ENCODE data around the gene DDIT4. TPM values are rescaled to one million over a fixed set of nuclear protein-coding genes. Genes with fewer than 3 reads are reported as not detected.

Gene DDIT4
- total and polyA plus RNA-seq, 9 of the 15 experiments (the other 6 are each of a cell fraction or from before 2014, with no cell fraction given): 8.2 to 675 (median 159) TPM

DNA sequence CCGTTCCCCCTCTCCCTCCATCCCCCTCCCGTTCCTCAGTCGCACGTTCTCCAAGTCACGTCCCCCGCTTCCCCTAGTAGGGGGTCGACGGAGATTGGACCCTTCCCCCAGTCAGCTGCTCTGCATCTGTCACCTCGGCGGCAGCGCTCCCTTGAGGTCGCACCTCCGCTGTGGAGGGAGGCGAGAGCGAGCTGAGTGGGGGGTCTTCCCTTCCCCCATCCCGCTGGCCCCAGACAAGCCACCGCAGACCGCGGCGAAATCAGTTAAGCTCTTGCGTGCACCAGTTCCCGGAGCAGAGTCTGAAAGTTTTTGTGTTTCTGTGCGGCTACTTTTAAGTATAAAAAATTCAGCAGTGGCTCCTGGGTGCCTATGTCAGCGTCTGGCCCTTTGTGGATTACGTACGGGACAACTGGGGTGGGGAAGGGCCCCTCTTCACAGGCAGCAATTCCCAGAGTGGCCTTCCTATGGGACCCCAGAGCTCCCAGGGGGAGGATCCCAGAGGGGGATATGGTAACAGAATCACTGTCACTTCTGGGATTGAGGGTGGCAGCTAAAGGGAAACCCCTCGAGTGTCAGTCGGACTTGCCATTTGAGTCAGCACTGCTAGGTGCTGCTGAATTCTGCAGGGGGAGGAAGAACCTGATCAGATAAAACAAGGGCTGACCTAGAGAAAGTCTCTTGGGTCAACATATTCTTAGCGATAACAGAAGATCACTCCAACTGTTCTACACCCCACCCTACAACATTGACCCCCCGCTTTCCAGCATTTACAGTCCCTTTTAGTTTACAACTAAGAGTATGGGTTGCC, 12.5 kb upstream of the DDIT4 start (continued):
- no peak for TF ChIP-seq ZNF696 (CRISPR knock-in tag; conservative IDR thresholded peaks at IDR 0.05)
- TF ChIP-seq HDAC2 (IDR thresholded peaks at IDR 0.05): peak; percentile 73
- TF ChIP-seq TBL1XR1 (IDR thresholded peaks at IDR 0.05; ENCODE audit: low read length in 2 of 2): peak in 1 of 2 experiments; percentile 85; a peak in 2 of 4 replicates
- no peak for TF ChIP-seq PHF21A (IDR thresholded peaks at IDR 0.05; ENCODE audit: borderline replicate concordance, low read depth)
- peak; percentile 19; the same call in 1 of the 2 replicates for TF ChIP-seq MAFF (IDR thresholded peaks at IDR 0.05; ENCODE audit: low read length)
- TF ChIP-seq, protein P1, sequence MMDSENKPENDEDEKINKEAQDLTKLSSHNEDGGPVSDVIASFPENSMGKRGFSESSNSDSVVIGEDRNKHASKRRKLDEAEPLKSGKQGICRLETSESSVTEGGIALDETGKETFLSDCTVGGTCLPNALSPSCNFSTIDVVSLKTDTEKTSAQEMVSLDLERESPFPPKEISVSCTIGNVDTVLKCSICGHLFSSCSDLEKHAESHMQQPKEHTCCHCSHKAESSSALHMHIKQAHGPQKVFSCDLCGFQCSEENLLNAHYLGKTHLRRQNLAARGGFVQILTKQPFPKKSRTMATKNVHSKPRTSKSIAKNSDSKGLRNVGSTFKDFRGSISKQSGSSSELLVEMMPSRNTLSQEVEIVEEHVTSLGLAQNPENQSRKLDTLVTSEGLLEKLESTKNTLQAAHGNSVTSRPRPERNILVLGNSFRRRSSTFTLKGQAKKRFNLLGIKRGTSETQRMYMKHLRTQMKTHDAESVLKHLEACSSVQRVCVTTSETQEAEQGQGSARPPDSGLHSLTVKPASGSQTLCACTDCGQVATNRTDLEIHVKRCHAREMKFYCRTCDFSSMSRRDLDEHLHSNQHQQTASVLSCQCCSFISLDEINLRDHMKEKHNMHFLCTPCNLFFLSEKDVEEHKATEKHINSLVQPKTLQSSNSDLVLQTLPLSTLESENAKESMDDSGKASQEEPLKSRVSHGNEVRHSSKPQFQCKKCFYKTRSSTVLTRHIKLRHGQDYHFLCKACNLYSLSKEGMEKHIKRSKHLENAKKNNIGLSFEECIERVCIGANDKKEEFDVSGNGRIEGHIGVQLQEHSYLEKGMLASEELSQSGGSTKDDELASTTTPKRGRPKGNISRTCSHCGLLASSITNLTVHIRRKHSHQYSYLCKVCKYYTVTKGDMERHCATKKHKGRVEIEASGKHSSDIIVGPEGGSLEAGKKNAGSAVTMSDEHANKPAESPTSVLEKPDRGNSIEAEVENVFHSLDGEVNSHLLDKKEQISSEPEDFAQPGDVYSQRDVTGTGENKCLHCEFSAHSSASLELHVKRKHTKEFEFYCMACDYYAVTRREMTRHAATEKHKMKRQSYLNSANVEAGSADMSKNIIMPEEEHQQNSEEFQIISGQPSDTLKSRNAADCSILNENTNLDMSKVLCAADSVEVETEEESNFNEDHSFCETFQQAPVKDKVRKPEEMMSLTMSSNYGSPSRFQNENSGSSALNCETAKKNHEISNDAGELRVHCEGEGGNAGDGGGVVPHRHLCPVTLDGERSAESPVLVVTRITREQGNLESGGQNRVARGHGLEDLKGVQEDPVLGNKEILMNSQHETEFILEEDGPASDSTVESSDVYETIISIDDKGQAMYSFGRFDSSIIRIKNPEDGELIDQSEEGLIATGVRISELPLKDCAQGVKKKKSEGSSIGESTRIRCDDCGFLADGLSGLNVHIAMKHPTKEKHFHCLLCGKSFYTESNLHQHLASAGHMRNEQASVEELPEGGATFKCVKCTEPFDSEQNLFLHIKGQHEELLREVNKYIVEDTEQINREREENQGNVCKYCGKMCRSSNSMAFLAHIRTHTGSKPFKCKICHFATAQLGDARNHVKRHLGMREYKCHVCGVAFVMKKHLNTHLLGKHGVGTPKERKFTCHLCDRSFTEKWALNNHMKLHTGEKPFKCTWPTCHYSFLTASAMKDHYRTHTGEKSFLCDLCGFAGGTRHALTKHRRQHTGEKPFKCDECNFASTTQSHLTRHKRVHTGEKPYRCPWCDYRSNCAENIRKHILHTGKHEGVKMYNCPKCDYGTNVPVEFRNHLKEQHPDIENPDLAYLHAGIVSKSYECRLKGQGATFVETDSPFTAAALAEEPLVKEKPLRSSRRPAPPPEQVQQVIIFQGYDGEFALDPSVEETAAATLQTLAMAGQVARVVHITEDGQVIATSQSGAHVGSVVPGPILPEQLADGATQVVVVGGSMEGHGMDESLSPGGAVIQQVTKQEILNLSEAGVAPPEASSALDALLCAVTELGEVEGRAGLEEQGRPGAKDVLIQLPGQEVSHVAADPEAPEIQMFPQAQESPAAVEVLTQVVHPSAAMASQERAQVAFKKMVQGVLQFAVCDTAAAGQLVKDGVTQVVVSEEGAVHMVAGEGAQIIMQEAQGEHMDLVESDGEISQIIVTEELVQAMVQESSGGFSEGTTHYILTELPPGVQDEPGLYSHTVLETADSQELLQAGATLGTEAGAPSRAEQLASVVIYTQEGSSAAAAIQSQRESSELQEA (IDR thresholded peaks at IDR 0.05; ENCODE audit: low read depth): no peak
- TF ChIP-seq HDAC1 (IDR thresholded peaks at IDR 0.05): peak in 1 of 2 experiments; percentile 75; a peak in 2 of 4 replicates
- TF ChIP-seq WHSC1 (IDR thresholded peaks at IDR 0.05; ENCODE audit: low read length): no peak
- TF ChIP-seq ZNF41 (CRISPR knock-in tag; conservative IDR thresholded peaks at IDR 0.05): 0 out of 2 replicates have a peak, but pooled peaks have one; percentile 17
- no peak; the same call in 1 of the 2 replicates for TF ChIP-seq TAL1 (IDR thresholded peaks at IDR 0.05)
- TF ChIP-seq, protein P2, sequence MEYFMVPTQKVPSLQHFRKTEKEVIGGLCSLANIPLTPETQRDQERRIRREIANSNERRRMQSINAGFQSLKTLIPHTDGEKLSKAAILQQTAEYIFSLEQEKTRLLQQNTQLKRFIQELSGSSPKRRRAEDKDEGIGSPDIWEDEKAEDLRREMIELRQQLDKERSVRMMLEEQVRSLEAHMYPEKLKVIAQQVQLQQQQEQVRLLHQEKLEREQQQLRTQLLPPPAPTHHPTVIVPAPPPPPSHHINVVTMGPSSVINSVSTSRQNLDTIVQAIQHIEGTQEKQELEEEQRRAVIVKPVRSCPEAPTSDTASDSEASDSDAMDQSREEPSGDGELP (CRISPR knock-in tag; IDR thresholded peaks at IDR 0.05; ENCODE audit: borderline replicate concordance): peak; percentile 91
- TF ChIP-seq GABPA (tag; conservative IDR thresholded peaks at IDR 0.05; ENCODE audit: low read depth): no peak; the same call in 1 of the 2 replicates
- TF ChIP-seq, protein P3, sequence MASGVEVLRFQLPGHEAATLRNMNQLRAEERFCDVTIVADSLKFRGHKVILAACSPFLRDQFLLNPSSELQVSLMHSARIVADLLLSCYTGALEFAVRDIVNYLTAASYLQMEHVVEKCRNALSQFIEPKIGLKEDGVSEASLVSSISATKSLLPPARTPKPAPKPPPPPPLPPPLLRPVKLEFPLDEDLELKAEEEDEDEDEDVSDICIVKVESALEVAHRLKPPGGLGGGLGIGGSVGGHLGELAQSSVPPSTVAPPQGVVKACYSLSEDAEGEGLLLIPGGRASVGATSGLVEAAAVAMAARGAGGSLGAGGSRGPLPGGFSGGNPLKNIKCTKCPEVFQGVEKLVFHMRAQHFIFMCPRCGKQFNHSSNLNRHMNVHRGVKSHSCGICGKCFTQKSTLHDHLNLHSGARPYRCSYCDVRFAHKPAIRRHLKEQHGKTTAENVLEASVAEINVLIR (CRISPR knock-in tag; IDR thresholded peaks at IDR 0.05): no peak; the same call in 1 of the 2 replicates
- no peak for TF ChIP-seq KLF10 (CRISPR knock-in tag; IDR thresholded peaks at IDR 0.05)
- TF ChIP-seq CCNT2 (IDR thresholded peaks at IDR 0.05; ENCODE audit: borderline replicate concordance, extremely low read depth, insufficient read length, low read depth, low read length): peak; percentile 62
- peak; percentile 86 to 91; a peak in 3 of 4 replicates for TF ChIP-seq ARNT (IDR thresholded peaks at IDR 0.05)
- TF ChIP-seq ZNF133 (CRISPR knock-in tag; IDR thresholded peaks at IDR 0.05): 0 out of 2 replicates have a peak, but pooled peaks have one; percentile 4
